Nephron progenitor cell (in vitro differentiated cells): ENCODE measurements around the gene SLC30A3.
"Not testable (repeated sequence)": the region's sequence is repeated elsewhere in the genome, so short reads cannot be mapped to it uniquely, and the experiment has no call there.

Source experiments
- DNase-seq: peaks from one replicate; pipeline ENCODE4 v3.0.0; 2021
- H3K27ac Mint-ChIP-seq: 2 replicates; pipeline ENCODE4 v1.8.0; 2021; ENCODE audit warnings: mild to moderate bottlenecking, moderate library complexity, mixed read lengths
- H3K27me3 Mint-ChIP-seq: 2 replicates; pipeline ENCODE4 v1.8.0; 2021; ENCODE audit warnings: mild to moderate bottlenecking, low read depth, mixed read lengths; ENCODE audit not compliant: poor library complexity
- H3K36me3 Mint-ChIP-seq: 2 replicates; pipeline ENCODE4 v1.8.0; 2021; ENCODE audit warnings: low read depth, mixed read lengths
- H3K4me1 Mint-ChIP-seq: 2 replicates; pipeline ENCODE4 v1.8.0; 2021; ENCODE audit warnings: mixed read lengths
- H3K4me3 Mint-ChIP-seq: 2 replicates; pipeline ENCODE4 v1.8.0; 2021; ENCODE audit warnings: mild to moderate bottlenecking, moderate library complexity, mixed read lengths
- H3K9me3 Mint-ChIP-seq: 2 replicates; pipeline ENCODE4 v1.8.0; 2021; ENCODE audit warnings: mild to moderate bottlenecking, moderate library complexity, mixed read lengths
- TF ChIP-seq, protein P1 (sequence below): fragments of 200-600 bp; sonication (generic); IDR thresholded peaks from 2 replicates; pipeline ENCODE4 v1.5.0; 2021; ENCODE audit warnings: antibody characterized with exemption

Gene SLC30A3

DNA sequence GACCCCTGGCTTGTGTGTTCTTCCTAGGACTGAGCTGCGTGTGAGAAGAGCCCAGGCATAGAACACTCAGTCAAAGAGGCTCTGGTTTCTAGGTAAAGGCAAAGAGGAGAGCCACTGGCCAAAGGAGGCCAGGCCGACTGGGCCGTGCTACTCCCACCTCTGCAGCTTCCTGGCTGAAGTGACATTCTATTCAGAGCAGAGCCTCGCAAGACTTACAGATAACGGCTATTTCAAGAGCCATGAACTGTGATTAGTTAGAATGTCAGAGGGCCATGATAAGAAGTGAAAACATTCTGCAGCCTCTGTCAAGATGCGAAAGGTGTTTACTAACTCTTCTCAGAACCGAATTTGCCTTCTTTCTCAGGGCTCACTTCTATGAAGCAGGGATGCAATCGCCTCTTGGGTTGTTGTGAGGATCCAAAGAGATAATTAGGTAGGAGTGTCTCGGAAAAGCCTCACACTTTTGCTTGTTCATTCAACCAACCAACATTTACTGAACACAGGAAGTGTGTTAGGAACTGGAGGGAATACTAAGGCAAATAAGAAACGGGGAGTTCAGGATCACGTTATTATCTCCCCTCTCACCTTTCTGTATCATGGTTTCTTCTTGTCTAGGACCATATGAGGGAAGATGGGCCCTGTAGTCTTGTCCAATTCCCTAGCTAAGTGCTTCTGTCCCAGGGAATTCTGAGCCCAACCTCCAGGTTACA is 8.9 kb upstream of the SLC30A3 start:
- H3K36me3 Mint-ChIP-seq, result no peaks in the 10 kb centered on the region

DNA sequence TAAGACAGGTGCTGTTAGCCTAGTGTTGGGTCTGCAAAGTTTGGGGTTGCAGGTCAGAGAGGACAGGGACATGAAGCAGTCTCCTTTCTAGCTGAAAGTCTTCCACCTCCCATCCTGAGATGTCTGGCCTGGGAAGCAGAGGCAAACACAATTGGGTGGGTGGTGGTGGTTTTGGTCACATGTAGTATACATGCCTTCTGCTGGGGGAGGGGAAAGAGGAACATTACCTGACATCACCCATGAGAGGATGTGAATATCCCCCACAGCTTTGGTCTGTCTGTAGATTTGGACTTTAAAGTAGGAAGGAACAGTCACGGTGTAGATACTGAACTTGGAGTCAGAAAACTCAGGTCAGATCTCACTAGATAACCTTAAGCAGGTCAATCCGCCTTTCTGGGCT is 7.8 kb upstream of the SLC30A3 start:
- DNase-seq, result no peak
- H3K4me3 Mint-ChIP-seq, result no peak overlapping the region

More for the DNA sequence above, 8.9 kb upstream of the SLC30A3 start:
- H3K4me3 Mint-ChIP-seq, result no peak overlapping the region
- H3K9me3 Mint-ChIP-seq, result no peaks in the 10 kb centered on the region
- H3K27me3 Mint-ChIP-seq, result peaks cover 33% of the 10 kb centered on the region
- DNase-seq, result no peak
- H3K4me1 Mint-ChIP-seq, result peaks cover 23% of the 10 kb centered on the region
- H3K27ac Mint-ChIP-seq, result no peak overlapping the region
- TF ChIP-seq, protein P1, sequence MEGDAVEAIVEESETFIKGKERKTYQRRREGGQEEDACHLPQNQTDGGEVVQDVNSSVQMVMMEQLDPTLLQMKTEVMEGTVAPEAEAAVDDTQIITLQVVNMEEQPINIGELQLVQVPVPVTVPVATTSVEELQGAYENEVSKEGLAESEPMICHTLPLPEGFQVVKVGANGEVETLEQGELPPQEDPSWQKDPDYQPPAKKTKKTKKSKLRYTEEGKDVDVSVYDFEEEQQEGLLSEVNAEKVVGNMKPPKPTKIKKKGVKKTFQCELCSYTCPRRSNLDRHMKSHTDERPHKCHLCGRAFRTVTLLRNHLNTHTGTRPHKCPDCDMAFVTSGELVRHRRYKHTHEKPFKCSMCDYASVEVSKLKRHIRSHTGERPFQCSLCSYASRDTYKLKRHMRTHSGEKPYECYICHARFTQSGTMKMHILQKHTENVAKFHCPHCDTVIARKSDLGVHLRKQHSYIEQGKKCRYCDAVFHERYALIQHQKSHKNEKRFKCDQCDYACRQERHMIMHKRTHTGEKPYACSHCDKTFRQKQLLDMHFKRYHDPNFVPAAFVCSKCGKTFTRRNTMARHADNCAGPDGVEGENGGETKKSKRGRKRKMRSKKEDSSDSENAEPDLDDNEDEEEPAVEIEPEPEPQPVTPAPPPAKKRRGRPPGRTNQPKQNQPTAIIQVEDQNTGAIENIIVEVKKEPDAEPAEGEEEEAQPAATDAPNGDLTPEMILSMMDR, result no peak

DNA sequence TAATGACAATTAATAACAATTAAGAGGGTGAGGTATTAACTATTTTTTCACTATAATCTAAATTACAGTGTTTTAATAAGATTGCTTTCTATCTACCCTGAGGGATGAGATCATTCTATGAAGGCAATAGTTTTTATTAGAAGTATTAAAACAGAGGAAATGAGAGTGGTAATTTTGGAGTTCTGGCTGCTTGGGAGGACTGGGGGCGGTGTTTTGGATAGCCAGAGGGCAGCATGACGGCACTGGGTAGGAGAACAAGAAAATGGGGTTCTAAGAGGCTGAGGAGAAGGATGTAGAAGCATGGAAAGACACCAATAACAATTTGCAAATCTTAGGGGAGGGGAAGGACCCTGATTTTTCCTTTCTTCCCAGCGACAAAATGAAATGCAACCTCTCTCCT is 7.3 kb upstream of the SLC30A3 start:
- Mint-ChIP-seq H3K4me3 (no peak overlapping the region), H3K36me3 (no peaks in the 10 kb centered on the region), H3K27ac (no peak overlapping the region)

More for the DNA sequence above, 7.8 kb upstream of the SLC30A3 start:
- Mint-ChIP-seq H3K27me3 (peaks cover 23% of the 10 kb centered on the region), H3K36me3 (no peaks in the 10 kb centered on the region), H3K9me3 (no peaks in the 10 kb centered on the region), H3K4me1 (peaks cover 23% of the 10 kb centered on the region), H3K27ac (no peak overlapping the region)
- TF ChIP-seq, protein P1, result no peak

DNA sequence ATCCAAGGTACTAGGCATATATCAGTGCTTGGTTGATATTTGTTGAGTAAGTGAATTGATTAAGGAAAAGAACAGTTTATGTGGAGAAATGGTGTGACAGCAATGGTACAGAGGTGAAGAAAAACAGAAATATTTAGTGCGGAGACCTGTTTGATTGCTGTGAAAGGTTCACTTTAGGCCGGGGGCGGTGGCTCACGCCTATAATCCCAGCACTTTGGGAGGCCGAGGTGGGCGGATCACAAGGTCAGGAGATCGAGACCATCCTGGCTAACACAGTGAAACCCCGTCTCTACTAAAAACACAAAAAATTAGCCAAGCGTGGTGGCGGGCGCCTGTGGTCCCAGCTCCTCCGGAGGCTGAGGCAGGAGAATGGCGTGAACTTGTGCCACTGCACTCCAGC is 5.4 kb upstream of the SLC30A3 start:
- H3K36me3 Mint-ChIP-seq, result not testable (repeated sequence)
- H3K27me3 Mint-ChIP-seq, result peaks cover 11% of the 10 kb centered on the region
- H3K4me1 Mint-ChIP-seq, result peaks cover 34% of the 10 kb centered on the region

More for the DNA sequence above, 7.3 kb upstream of the SLC30A3 start:
- peaks cover 28% of the 10 kb centered on the region for H3K4me1 Mint-ChIP-seq
- H3K9me3 Mint-ChIP-seq, result no peaks in the 10 kb centered on the region
- DNase-seq, result no peak
- TF ChIP-seq, protein P1, result no peak
- H3K27me3 Mint-ChIP-seq, result peaks cover 22% of the 10 kb centered on the region

DNA sequence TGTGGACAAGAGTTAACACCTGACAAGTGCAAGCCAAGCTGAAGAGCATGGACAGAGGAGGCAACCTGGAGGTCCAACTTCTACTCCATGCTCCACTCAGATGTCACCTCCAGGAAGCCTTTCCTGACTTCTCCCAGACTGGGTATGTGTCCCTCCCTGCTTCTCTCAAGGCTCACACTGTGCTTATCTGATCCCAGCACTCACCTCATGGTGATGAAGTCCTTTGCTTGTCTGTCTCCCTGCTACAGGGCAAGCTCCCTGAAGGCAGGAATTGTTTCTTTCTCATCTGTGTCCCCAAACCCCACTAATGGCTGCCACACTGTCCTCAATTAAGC is 2.7 kb upstream of the SLC30A3 start:
- Mint-ChIP-seq H3K36me3 (no peaks in the 10 kb centered on the region), H3K4me1 (peaks cover 34% of the 10 kb centered on the region), H3K27me3 (peaks cover 16% of the 10 kb centered on the region), H3K9me3 (no peaks in the 10 kb centered on the region), H3K4me3 (peak overlapping the region; percentile 24), H3K27ac (no peak overlapping the region)
- no peak for DNase-seq
- TF ChIP-seq, protein P1, result no peak

More for the DNA sequence above, 5.4 kb upstream of the SLC30A3 start:
- H3K9me3 Mint-ChIP-seq, DNase-seq, H3K27ac Mint-ChIP-seq, H3K4me3 Mint-ChIP-seq: not testable (repeated sequence)

DNA sequence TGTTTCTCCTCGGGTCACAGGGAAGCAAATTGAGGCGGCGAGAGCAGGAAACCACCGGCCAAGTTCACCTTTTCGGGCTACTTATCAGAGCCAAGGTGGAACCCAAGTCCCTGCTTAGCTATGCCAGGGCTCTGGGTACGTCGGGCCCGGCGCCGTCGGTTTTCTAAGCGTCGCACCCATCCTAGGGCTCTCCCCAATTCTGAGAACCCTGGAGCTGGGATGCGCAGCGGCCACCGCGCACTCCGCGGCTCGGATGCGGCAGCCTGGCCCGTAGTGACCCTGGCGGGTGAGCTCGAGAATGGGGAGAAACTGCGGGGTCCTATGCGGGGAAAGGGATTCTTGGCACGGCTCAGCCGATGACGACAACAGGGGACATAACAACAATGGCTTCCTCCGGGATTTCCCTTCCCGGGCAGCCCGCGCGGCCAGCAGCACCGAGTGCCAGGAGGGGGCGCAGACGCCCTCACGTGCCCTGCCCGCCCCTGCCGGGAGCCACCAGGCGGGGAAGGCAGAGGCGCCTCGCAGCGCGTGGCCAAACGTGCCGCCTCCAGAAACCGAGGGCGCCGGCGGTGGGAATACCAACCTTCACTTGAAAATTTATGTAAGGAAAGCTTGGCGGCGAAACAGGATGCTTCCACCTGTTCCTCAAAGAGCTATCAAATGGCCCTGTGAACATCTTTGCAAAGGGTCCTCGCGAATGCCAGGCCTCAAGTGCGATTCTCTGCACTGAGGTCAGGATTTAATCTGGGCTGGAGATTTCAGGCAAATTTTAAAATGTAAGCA is 2.1 kb upstream of the SLC30A3 start:
- TF ChIP-seq, protein P1, result peak; percentile 64
- H3K36me3 Mint-ChIP-seq, result no peaks in the 10 kb centered on the region
- peak; percentile 84 for DNase-seq
- peaks cover 34% of the 10 kb centered on the region for H3K4me1 Mint-ChIP-seq
- peaks cover 22% of the 10 kb centered on the region for H3K27me3 Mint-ChIP-seq
- no peak overlapping the region for H3K27ac Mint-ChIP-seq
- H3K9me3 Mint-ChIP-seq, result no peaks in the 10 kb centered on the region
- H3K4me3 Mint-ChIP-seq, result peak overlapping the region; percentile 74
